GM23338 (cell line): ENCODE measurements around the gene METTL13. TPM values are rescaled to one million over a fixed set of nuclear protein-coding genes. Genes with fewer than 3 reads are reported as not detected.

Source experiments
- ATAC-seq: fragments of 200-7000 bp; cut with Tn5 transposase; 3 replicates; pipeline ENCODE4 v1.9.1; 2020
- DNase-seq: peaks from one replicate; pipeline ENCODE4 v3.0.0-alpha.2; 2015; ENCODE audit warnings: low spot score
- H2AFZ ChIP-seq: fragments of 200-600 bp; sonication (generic); 2 replicates; pipeline ENCODE4 v1.8.0; 2016; ENCODE audit warnings: antibody characterized with exemption, mild to moderate bottlenecking, moderate library complexity
- H3F3A ChIP-seq: fragments of 200-600 bp; sonication (generic); replicated peaks from 2 replicates; pipeline ENCODE4 v1.8.0; 2017; ENCODE audit warnings: antibody characterized with exemption, mixed run types, low read depth
- H3K27ac ChIP-seq: fragments of 200-600 bp; sonication (generic); 2 replicates; pipeline ENCODE4 v1.6.1; 2016; ENCODE audit warnings: low read depth
- H3K27me3 ChIP-seq: fragments of 200-600 bp; sonication (generic); 2 replicates; pipeline ENCODE4 v1.8.0; 2016; ENCODE audit warnings: mild to moderate bottlenecking, mixed run types, moderate library complexity; ENCODE audit not compliant: insufficient read depth
- H3K36me3 ChIP-seq: fragments of 200-600 bp; sonication (generic); 2 replicates; pipeline ENCODE4 v1.8.0; 2016; ENCODE audit warnings: mild to moderate bottlenecking; ENCODE audit not compliant: insufficient read depth
- H3K4me1 ChIP-seq: fragments of 200-600 bp; sonication (generic); 2 replicates; pipeline ENCODE4 v1.8.0; 2016; ENCODE audit warnings: mild to moderate bottlenecking, moderate library complexity; ENCODE audit not compliant: insufficient read depth
- H3K4me2 ChIP-seq: fragments of 200-600 bp; sonication (generic); 2 replicates; pipeline ENCODE4 v1.7.1; 2017; ENCODE audit warnings: mixed run types
- H3K4me3 ChIP-seq: fragments of 200-600 bp; sonication (generic); 2 replicates; pipeline ENCODE4 v1.6.1; 2016; ENCODE audit warnings: mixed run types
- H3K79me2 ChIP-seq: fragments of 200-600 bp; sonication (generic); replicated peaks from 2 replicates; pipeline ENCODE4 v1.8.0; 2017; ENCODE audit warnings: mild to moderate bottlenecking; ENCODE audit not compliant: insufficient read depth
- H3K9me2 ChIP-seq: fragments of 200-600 bp; sonication (generic); 2 replicates; pipeline ENCODE4 v1.8.0; 2017; ENCODE audit not compliant: insufficient read depth
- H4K20me1 ChIP-seq: fragments of 200-600 bp; sonication (generic); replicated peaks from 2 replicates; pipeline ENCODE4 v1.8.0; 2017; ENCODE audit warnings: mild to moderate bottlenecking; ENCODE audit not compliant: insufficient read depth
- H3K27ac Mint-ChIP-seq: 2 replicates; pipeline ENCODE4 v1.8.0; 2020; ENCODE audit warnings: inconsistent platforms, mild to moderate bottlenecking, moderate library complexity, mixed read lengths
- H3K27me3 Mint-ChIP-seq: 3 replicates; pipeline ENCODE4 v1.8.0; 2022; ENCODE audit warnings: low read depth, mild to moderate bottlenecking, moderate library complexity, mixed read lengths, inconsistent platforms; ENCODE audit not compliant: insufficient read depth, poor library complexity
- H3K36me3 Mint-ChIP-seq: 3 replicates; pipeline ENCODE4 v1.8.0; 2021; ENCODE audit warnings: low read depth, mild to moderate bottlenecking, inconsistent platforms, moderate library complexity, mixed read lengths
- H3K4me1 Mint-ChIP-seq: 3 replicates; pipeline ENCODE4 v1.8.0; 2020; ENCODE audit warnings: mild to moderate bottlenecking, inconsistent platforms, mixed read lengths
- H3K4me3 Mint-ChIP-seq: 3 replicates; pipeline ENCODE4 v1.8.0; 2021; ENCODE audit warnings: moderate library complexity, mild to moderate bottlenecking, inconsistent platforms, mixed read lengths
- H3K9me3 Mint-ChIP-seq: 3 replicates; pipeline ENCODE4 v1.8.0; 2020; ENCODE audit warnings: moderate library complexity, mild to moderate bottlenecking, inconsistent platforms, mixed read lengths
- CREB1 ChIP-seq: fragments of 250-450 bp; sonication (Bioruptor Pico); IDR thresholded peaks from 2 replicates; pipeline ENCODE4 v1.5.0; 2020; ENCODE audit warnings: low read depth, mild to moderate bottlenecking, moderate library complexity
- EZH2 ChIP-seq: fragments of 200-600 bp; sonication (generic); IDR thresholded peaks from one replicate; pipeline ENCODE4 v1.8.0; 2017; ENCODE audit warnings: antibody characterized with exemption, mild to moderate bottlenecking, low read depth; ENCODE audit not compliant: unreplicated experiment
- EZH2phosphoT487 ChIP-seq: fragments of 200-600 bp; sonication (generic); IDR thresholded peaks from one replicate; pipeline ENCODE4 v1.8.1; 2018; ENCODE audit warnings: antibody characterized with exemption; ENCODE audit not compliant: unreplicated experiment
- JUNB ChIP-seq: IDR thresholded peaks from one replicate; pipeline ENCODE4 v1.6.1; 2016; ENCODE audit warnings: antibody characterized with exemption; ENCODE audit not compliant: unreplicated experiment
- NANOG ChIP-seq: IDR thresholded peaks from 2 replicates; pipeline ENCODE4 v1.6.1; 2016; ENCODE audit warnings: antibody characterized with exemption, borderline replicate concordance
- POLR2AphosphoS5 ChIP-seq: IDR thresholded peaks from 2 replicates; pipeline ENCODE4 v1.6.1; 2016; ENCODE audit warnings: antibody characterized with exemption, low read depth
- STAT1 ChIP-seq: IDR thresholded peaks from one replicate; pipeline ENCODE4 v1.6.1; 2016; ENCODE audit warnings: antibody characterized with exemption; ENCODE audit not compliant: unreplicated experiment
- ZNF114 ChIP-seq: fragments of 250-450 bp; sonication (Bioruptor Pico); IDR thresholded peaks from 2 replicates; pipeline ENCODE4 v1.5.0; 2020; ENCODE audit warnings: mild to moderate bottlenecking, moderate library complexity
- ZNF331 ChIP-seq: fragments of 250-450 bp; sonication (Bioruptor Pico); IDR thresholded peaks from 2 replicates; pipeline ENCODE4 v1.5.0; 2020; ENCODE audit warnings: low read depth, mild to moderate bottlenecking, moderate library complexity
- polyA plus RNA-seq: library from polyadenylated mRNA; unstranded; fragments of >200 nt; fragmentation: Nextera tagmentation; extraction: Ambion mirVana; gene quantifications from 2 replicates; pipeline ENCODE4 v1.2.1, GENCODE V29; 2016
- total RNA-seq: library from RNA; depleted of rRNA; stranded (reverse); fragments of >200 nt; shearing (Covaris generic); gene quantifications from 2 replicates; pipeline ENCODE4 v1.2.3, GENCODE V29; 2014
- TF ChIP-seq, protein P1 (sequence below), 2 experiments: fragments of 200-600 bp in 1 of 2; sonication (generic) in 1 of 2; conservative IDR thresholded peaks; 2 replicates each; pipeline versions ENCODE4 v1.5.1 to v1.6.1; 2016 to 2017; ENCODE audit warnings: antibody characterized with exemption in 2 of 2, low read depth in 2 of 2, mild to moderate bottlenecking in 2 of 2, moderate library complexity in 1 of 2
- TF ChIP-seq, protein P2 (sequence below): IDR thresholded peaks from one replicate; pipeline ENCODE4 v1.6.1; 2018; ENCODE audit warnings: antibody characterized with exemption; ENCODE audit not compliant: unreplicated experiment
- TF ChIP-seq, protein P3 (sequence below): IDR thresholded peaks from 2 replicates; pipeline ENCODE4 v1.6.1; 2016; ENCODE audit warnings: antibody characterized with exemption
- TF ChIP-seq, protein P4 (sequence below): fragments of 250-450 bp; sonication (Bioruptor Pico); IDR thresholded peaks from 2 replicates; pipeline ENCODE4 v1.5.0; 2020; ENCODE audit warnings: mild to moderate bottlenecking, moderate library complexity

Gene METTL13
- total and polyA plus RNA-seq, 2 experiments from 2014 or later: 21.0 to 45.4 TPM

DNA sequence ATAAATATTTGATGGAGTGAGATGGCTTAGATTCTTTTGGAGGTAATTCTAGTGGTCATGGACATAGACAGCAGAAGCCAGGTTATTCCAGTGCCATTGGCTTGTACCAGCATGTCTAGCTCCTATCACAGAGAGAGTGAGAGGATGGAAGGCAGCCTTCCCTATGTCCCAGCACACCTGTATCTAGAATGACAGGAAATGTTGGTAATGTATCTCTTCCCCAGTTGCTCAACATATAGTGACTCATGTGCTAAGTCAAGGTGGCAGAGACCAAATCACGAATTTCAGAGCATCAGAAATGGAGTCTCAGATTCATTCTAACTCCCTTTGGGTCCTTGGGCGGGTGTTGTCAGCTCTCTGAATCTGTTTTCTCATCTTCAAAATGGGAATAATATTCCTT lies 28.4 kb downstream of the METTL13 start:
- Histone ChIP-seq H3K27me3 (no peaks in the 10 kb centered on the region), H3K4me3 (no peak overlapping the region), H3K79me2 (no peaks in the 10 kb centered on the region), H3K36me3 (no peaks in the 10 kb centered on the region), H4K20me1 (no peaks in the 10 kb centered on the region), H3K27ac (no peak overlapping the region), H3K9me2 (peaks cover 3% of the 10 kb centered on the region), H2AFZ (no peak overlapping the region), H3F3A (no peaks in the 10 kb centered on the region), H3K4me1 (no peaks in the 10 kb centered on the region), H3K4me2 (no peak overlapping the region)
- Mint-ChIP-seq H3K36me3 (no peaks in the 10 kb centered on the region), H3K27me3 (no peaks in the 10 kb centered on the region), H3K27ac (no peak overlapping the region), H3K4me3 (no peak overlapping the region), H3K9me3 (no peaks in the 10 kb centered on the region), H3K4me1 (peaks cover 8% of the 10 kb centered on the region)
- DNase-seq: no peak
- no peak for ATAC-seq
- TF ChIP-seq, protein P1, sequence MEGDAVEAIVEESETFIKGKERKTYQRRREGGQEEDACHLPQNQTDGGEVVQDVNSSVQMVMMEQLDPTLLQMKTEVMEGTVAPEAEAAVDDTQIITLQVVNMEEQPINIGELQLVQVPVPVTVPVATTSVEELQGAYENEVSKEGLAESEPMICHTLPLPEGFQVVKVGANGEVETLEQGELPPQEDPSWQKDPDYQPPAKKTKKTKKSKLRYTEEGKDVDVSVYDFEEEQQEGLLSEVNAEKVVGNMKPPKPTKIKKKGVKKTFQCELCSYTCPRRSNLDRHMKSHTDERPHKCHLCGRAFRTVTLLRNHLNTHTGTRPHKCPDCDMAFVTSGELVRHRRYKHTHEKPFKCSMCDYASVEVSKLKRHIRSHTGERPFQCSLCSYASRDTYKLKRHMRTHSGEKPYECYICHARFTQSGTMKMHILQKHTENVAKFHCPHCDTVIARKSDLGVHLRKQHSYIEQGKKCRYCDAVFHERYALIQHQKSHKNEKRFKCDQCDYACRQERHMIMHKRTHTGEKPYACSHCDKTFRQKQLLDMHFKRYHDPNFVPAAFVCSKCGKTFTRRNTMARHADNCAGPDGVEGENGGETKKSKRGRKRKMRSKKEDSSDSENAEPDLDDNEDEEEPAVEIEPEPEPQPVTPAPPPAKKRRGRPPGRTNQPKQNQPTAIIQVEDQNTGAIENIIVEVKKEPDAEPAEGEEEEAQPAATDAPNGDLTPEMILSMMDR (conservative IDR thresholded peaks at IDR 0.05; ENCODE audit: low read depth in 2 of 2): no peak
- TF ChIP-seq STAT1: no peak
- TF ChIP-seq CREB1: no peak
- TF ChIP-seq EZH2phosphoT487: no peak
- TF ChIP-seq, protein P2, sequence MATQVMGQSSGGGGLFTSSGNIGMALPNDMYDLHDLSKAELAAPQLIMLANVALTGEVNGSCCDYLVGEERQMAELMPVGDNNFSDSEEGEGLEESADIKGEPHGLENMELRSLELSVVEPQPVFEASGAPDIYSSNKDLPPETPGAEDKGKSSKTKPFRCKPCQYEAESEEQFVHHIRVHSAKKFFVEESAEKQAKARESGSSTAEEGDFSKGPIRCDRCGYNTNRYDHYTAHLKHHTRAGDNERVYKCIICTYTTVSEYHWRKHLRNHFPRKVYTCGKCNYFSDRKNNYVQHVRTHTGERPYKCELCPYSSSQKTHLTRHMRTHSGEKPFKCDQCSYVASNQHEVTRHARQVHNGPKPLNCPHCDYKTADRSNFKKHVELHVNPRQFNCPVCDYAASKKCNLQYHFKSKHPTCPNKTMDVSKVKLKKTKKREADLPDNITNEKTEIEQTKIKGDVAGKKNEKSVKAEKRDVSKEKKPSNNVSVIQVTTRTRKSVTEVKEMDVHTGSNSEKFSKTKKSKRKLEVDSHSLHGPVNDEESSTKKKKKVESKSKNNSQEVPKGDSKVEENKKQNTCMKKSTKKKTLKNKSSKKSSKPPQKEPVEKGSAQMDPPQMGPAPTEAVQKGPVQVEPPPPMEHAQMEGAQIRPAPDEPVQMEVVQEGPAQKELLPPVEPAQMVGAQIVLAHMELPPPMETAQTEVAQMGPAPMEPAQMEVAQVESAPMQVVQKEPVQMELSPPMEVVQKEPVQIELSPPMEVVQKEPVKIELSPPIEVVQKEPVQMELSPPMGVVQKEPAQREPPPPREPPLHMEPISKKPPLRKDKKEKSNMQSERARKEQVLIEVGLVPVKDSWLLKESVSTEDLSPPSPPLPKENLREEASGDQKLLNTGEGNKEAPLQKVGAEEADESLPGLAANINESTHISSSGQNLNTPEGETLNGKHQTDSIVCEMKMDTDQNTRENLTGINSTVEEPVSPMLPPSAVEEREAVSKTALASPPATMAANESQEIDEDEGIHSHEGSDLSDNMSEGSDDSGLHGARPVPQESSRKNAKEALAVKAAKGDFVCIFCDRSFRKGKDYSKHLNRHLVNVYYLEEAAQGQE: no peak
- TF ChIP-seq, protein P3, sequence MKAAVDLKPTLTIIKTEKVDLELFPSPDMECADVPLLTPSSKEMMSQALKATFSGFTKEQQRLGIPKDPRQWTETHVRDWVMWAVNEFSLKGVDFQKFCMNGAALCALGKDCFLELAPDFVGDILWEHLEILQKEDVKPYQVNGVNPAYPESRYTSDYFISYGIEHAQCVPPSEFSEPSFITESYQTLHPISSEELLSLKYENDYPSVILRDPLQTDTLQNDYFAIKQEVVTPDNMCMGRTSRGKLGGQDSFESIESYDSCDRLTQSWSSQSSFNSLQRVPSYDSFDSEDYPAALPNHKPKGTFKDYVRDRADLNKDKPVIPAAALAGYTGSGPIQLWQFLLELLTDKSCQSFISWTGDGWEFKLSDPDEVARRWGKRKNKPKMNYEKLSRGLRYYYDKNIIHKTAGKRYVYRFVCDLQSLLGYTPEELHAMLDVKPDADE: no peak
- no peak for TF ChIP-seq JUNB
- TF ChIP-seq ZNF114 (CRISPR knock-in tag): no peak
- no peak for TF ChIP-seq NANOG
- TF ChIP-seq, protein P4, sequence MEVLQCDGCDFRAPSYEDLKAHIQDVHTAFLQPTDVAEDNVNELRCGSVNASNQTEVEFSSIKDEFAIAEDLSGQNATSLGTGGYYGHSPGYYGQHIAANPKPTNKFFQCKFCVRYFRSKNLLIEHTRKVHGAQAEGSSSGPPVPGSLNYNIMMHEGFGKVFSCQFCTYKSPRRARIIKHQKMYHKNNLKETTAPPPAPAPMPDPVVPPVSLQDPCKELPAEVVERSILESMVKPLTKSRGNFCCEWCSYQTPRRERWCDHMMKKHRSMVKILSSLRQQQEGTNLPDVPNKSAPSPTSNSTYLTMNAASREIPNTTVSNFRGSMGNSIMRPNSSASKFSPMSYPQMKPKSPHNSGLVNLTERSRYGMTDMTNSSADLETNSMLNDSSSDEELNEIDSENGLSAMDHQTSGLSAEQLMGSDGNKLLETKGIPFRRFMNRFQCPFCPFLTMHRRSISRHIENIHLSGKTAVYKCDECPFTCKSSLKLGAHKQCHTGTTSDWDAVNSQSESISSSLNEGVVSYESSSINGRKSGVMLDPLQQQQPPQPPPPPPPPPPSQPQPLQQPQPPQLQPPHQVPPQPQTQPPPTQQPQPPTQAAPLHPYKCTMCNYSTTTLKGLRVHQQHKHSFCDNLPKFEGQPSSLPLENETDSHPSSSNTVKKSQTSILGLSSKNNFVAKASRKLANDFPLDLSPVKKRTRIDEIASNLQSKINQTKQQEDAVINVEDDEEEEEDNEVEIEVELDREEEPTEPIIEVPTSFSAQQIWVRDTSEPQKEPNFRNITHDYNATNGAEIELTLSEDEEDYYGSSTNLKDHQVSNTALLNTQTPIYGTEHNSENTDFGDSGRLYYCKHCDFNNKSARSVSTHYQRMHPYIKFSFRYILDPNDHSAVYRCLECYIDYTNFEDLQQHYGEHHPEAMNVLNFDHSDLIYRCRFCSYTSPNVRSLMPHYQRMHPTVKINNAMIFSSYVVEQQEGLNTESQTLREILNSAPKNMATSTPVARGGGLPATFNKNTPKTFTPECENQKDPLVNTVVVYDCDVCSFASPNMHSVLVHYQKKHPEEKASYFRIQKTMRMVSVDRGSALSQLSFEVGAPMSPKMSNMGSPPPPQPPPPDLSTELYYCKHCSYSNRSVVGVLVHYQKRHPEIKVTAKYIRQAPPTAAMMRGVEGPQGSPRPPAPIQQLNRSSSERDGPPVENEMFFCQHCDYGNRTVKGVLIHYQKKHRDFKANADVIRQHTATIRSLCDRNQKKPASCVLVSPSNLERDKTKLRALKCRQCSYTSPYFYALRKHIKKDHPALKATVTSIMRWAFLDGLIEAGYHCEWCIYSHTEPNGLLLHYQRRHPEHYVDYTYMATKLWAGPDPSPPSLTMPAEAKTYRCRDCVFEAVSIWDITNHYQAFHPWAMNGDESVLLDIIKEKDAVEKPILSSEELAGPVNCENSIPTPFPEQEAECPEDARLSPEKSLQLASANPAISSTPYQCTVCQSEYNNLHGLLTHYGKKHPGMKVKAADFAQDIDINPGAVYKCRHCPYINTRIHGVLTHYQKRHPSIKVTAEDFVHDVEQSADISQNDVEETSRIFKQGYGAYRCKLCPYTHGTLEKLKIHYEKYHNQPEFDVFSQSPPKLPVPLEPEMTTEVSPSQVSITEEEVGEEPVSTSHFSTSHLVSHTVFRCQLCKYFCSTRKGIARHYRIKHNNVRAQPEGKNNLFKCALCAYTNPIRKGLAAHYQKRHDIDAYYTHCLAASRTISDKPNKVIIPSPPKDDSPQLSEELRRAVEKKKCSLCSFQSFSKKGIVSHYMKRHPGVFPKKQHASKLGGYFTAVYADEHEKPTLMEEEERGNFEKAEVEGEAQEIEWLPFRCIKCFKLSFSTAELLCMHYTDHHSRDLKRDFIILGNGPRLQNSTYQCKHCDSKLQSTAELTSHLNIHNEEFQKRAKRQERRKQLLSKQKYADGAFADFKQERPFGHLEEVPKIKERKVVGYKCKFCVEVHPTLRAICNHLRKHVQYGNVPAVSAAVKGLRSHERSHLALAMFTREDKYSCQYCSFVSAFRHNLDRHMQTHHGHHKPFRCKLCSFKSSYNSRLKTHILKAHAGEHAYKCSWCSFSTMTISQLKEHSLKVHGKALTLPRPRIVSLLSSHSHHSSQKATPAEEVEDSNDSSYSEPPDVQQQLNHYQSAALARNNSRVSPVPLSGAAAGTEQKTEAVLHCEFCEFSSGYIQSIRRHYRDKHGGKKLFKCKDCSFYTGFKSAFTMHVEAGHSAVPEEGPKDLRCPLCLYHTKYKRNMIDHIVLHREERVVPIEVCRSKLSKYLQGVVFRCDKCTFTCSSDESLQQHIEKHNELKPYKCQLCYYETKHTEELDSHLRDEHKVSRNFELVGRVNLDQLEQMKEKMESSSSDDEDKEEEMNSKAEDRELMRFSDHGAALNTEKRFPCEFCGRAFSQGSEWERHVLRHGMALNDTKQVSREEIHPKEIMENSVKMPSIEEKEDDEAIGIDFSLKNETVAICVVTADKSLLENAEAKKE (CRISPR knock-in tag): no peak
- no peak for TF ChIP-seq ZNF331 (CRISPR knock-in tag)
- no peak for TF ChIP-seq EZH2
- no peak for TF ChIP-seq POLR2AphosphoS5
